Measurements from ENCODE around the gene PHACTR4. TPM values are rescaled to one million over a fixed set of nuclear protein-coding genes. Genes with fewer than 3 reads are reported as not detected.

The PHACTR4 gene
- total RNA-seq: 10 to 100 TPM; 12.0 to 32.8 (median 20.3) TPM
- 10 to 100 TPM; 14.8 to 44.8 (median 34.0) TPM for polyA plus RNA-seq
- long read RNA-seq, donor 1, partial matches to known transcripts: 0 of 1 reads
- long read RNA-seq, donor 1, other reads (novel, unspliced or antisense): 0 of 1 reads
- long read RNA-seq, donor 2, partial matches to known transcripts: 0 of 1 reads
- long read RNA-seq, donor 2, other reads (novel, unspliced or antisense): 0 of 1 reads
- long read RNA-seq, donor 3: 0 reads
- long read RNA-seq, donor 4, partial matches to known transcripts: 5 of 7 reads
- long read RNA-seq, donor 4, other reads (novel, unspliced or antisense): 2 of 7 reads
- long read RNA-seq, donor 5, full-length matches to known transcripts: 5 of 10 reads
- long read RNA-seq, donor 5, partial matches to known transcripts: 3 of 10 reads
- long read RNA-seq, donor 5, other reads (novel, unspliced or antisense): 2 of 10 reads
- long read RNA-seq, donor 6, partial matches to known transcripts: 5 of 8 reads
- long read RNA-seq, donor 6, other reads (novel, unspliced or antisense): 3 of 8 reads
- long read RNA-seq, donor 7, partial matches to known transcripts: 0 of 1 reads
- long read RNA-seq, donor 7, other reads (novel, unspliced or antisense): 0 of 1 reads
- long read RNA-seq, donor 8: 0 reads
- long read RNA-seq, donor 9, partial matches to known transcripts: 0 of 3 reads
- long read RNA-seq, donor 9, other reads (novel, unspliced or antisense): 0 of 3 reads
- long read RNA-seq, donor 10, full-length matches to known transcripts: 2 of 2 reads
- long read RNA-seq, donor 10, partial matches to known transcripts: 0 of 2 reads
- long read RNA-seq, donor 10, other reads (novel, unspliced or antisense): 0 of 2 reads

- TF ChIP-seq POLR2A (IDR thresholded peaks at IDR 0.05): peak; percentile 75 to 88
- peak in 1 of 6 experiments; percentile 12 for TF ChIP-seq CTCF (IDR thresholded peaks at IDR 0.05)
- intact Hi-C loops (cut with DNase I): loop anchor here in 1 of 2 donors (5.0 kb wide), 1 partner anchor 233 kb away; no protein-coding TSS in a partner anchor
- DNase-seq: peak; percentile 91 to 97 (median 94)
- H3K27ac ChIP-seq: peak within 1 kb of the TSS; percentile 62 to 95 (median 93)
- no peaks in the 10 kb centered on the region for H3K27me3 ChIP-seq
- no peaks in the 10 kb centered on the region for H3K36me3 ChIP-seq (replicated peaks in 1 of 2)
- H3K9me3 ChIP-seq (replicated peaks in 1 of 3): no peaks in the 10 kb centered on the region
- 0 to 3% (median 1%) methylated on average over 12 to 61 of the region's 61 CpGs for WGBS, 4 donors
- H3K4me3 ChIP-seq: peak within 1 kb of the TSS; percentile 18 to 97 (median 90)
- H3K4me1 ChIP-seq (replicated peaks in 1 of 2): peaks cover 4 to 18% of the 10 kb centered on the region in 2 donors
These were observed at the start of gene PHACTR4 for GRCh38 chr1:28369371-28370238. PHACTR4 (plus strand) TSS chr1:28369740; CDS start chr1:28407448, 37,708 bp downstream.

- intact Hi-C loops (cut with DNase I): no loop called here
- no peak for DNase-seq
These were observed 47.3 kb upstream of the PHACTR4 start for GRCh38 chr1:28322194-28322593.

GRCh38 chr1:28323720-28324119 is 45.8 kb upstream of the PHACTR4 start:
- no peak overlapping the region for H3K27ac ChIP-seq
- H3K27me3 ChIP-seq: no peaks in the 10 kb centered on the region
- TF ChIP-seq CTCF (IDR thresholded peaks at IDR 0.05): no peak
- TF ChIP-seq POLR2A (IDR thresholded peaks at IDR 0.05): no peak
- intact Hi-C loops (cut with DNase I): no loop called here
- no peaks in the 10 kb centered on the region for H3K4me1 ChIP-seq (replicated peaks in 1 of 2)
- 8 to 37% (median 30%) methylated on average over 3 of the region's 3 CpGs for WGBS, 4 donors
- H3K36me3 ChIP-seq (replicated peaks in 1 of 2): no peaks in the 10 kb centered on the region
- DNase-seq: no peak
- H3K4me3 ChIP-seq: no peak overlapping the region
- no peaks in the 10 kb centered on the region for H3K9me3 ChIP-seq (replicated peaks in 1 of 3)

More at GRCh38 chr1:28322194-28322593, 47.3 kb upstream of the PHACTR4 start:
- Histone ChIP-seq H3K27me3 (no peaks in the 10 kb centered on the region), H3K9me3 (replicated peaks in 1 of 3) (no peaks in the 10 kb centered on the region), H3K36me3 (replicated peaks in 1 of 2) (no peaks in the 10 kb centered on the region), H3K4me3 (no peak overlapping the region), H3K4me1 (replicated peaks in 1 of 2) (no peaks in the 10 kb centered on the region), H3K27ac (no peak overlapping the region)
- WGBS, 4 donors: 60 to 69% (median 67%) methylated on average over 3 of the region's 3 CpGs
- no peak for TF ChIP-seq POLR2A (IDR thresholded peaks at IDR 0.05)

GRCh38 chr1:28326515-28326914 is 43.0 kb upstream of the PHACTR4 start:
- H3K27me3 ChIP-seq: no peaks in the 10 kb centered on the region
- TF ChIP-seq POLR2A (IDR thresholded peaks at IDR 0.05): no peak
- H3K9me3 ChIP-seq (replicated peaks in 1 of 3): no peaks in the 10 kb centered on the region
- peaks cover 0 to 6% of the 10 kb centered on the region in 2 donors for H3K36me3 ChIP-seq (replicated peaks in 1 of 2)
- H3K4me1 ChIP-seq (replicated peaks in 1 of 2): peaks cover 3 to 9% of the 10 kb centered on the region in 2 donors
- no peak for DNase-seq
- no peak overlapping the region for H3K27ac ChIP-seq
- intact Hi-C loops (cut with DNase I): no loop called here
- H3K4me3 ChIP-seq: no peak overlapping the region

Data from adrenal gland (tissue), 19 donors.